PC-9 (cell line): ENCODE results near the gene AAR2. TPM values are rescaled to one million over a fixed set of nuclear protein-coding genes. Genes with fewer than 3 reads are reported as not detected.

Experiments
- BruUV-seq: library from RNA; stranded (reverse); fragments of 400-500 nt; replicated peaks from 2 replicates; lab custom pipeline; 2021; lab: Mats Ljungman, UMichigan
- CTCF ChIA-PET: fragments of 300-600 bp; sonication (Branson Sonifier 250); formaldehyde crosslinking; loops from one replicate; lab custom pipeline; 2022; ENCODE audit warnings: antibody characterized with exemption; lab: Charles Lee
- POLR2A ChIA-PET: fragments of 300-600 bp; sonication (Branson Sonifier 250); formaldehyde crosslinking; loops from one replicate; lab custom pipeline; 2022; ENCODE audit warnings: antibody characterized with exemption; ENCODE audit not compliant: unreplicated experiment; lab: Charles Lee
- DNase-seq, 2 experiments: peaks; one replicate each; pipeline versions ENCODE4 v3.0.0 to v3.0.0-alpha.2; 2015 to 2022; ENCODE audit warnings: mixed read lengths in 1 of 2
- H2AFZ ChIP-seq: fragments of 200-600 bp; sonication (generic); 2 replicates; pipeline ENCODE4 v1.8.1; 2017; ENCODE audit warnings: antibody characterized with exemption
- H3F3A ChIP-seq: fragments of 200-600 bp; sonication (generic); 2 replicates; pipeline ENCODE4 v1.8.1; 2017; ENCODE audit warnings: antibody characterized with exemption, mild to moderate bottlenecking, low read depth; ENCODE audit not compliant: insufficient read depth
- H3K27ac ChIP-seq: fragments of 200-600 bp; sonication (generic); 2 replicates; pipeline ENCODE4 v1.6.1; 2016; ENCODE audit warnings: mixed run types
- H3K27me3 ChIP-seq: fragments of 200-600 bp; sonication (generic); 2 replicates; pipeline ENCODE4 v1.6.1; 2016; ENCODE audit warnings: low read depth, mixed run types; ENCODE audit not compliant: insufficient read depth
- H3K36me3 ChIP-seq: fragments of 200-600 bp; sonication (generic); 2 replicates; pipeline ENCODE4 v1.6.1; 2016; ENCODE audit warnings: low read depth, mixed run types
- H3K4me1 ChIP-seq: fragments of 200-600 bp; sonication (generic); replicated peaks from 2 replicates; pipeline ENCODE4 v1.6.1; 2016; ENCODE audit warnings: mixed run types; ENCODE audit not compliant: insufficient read depth
- H3K4me2 ChIP-seq: fragments of 200-600 bp; sonication (generic); 2 replicates; pipeline ENCODE4 v1.6.1; 2017; ENCODE audit warnings: mixed run types
- H3K4me3 ChIP-seq: fragments of 200-600 bp; sonication (generic); 2 replicates; pipeline ENCODE4 v1.6.1; 2016; ENCODE audit warnings: mixed run types
- H3K79me2 ChIP-seq: fragments of 200-600 bp; sonication (generic); 2 replicates; pipeline ENCODE4 v1.6.1; 2017; ENCODE audit warnings: low read depth, mixed run types
- H3K9me2 ChIP-seq: fragments of 200-600 bp; sonication (generic); 2 replicates; pipeline ENCODE4 v1.8.1; 2017; ENCODE audit warnings: mild to moderate bottlenecking; ENCODE audit not compliant: insufficient read depth
- H3K9me3 ChIP-seq: fragments of 200-600 bp; sonication (generic); 2 replicates; pipeline ENCODE4 v1.8.1; 2016; ENCODE audit warnings: low read depth; ENCODE audit not compliant: insufficient read depth
- H4K20me1 ChIP-seq: fragments of 200-600 bp; sonication (generic); 2 replicates; pipeline ENCODE4 v1.8.1; 2017; ENCODE audit not compliant: insufficient read depth
- CTCF ChIP-seq: fragments of 200-600 bp; sonication (generic); conservative IDR thresholded peaks from 2 replicates; pipeline ENCODE4 v1.6.1; 2017; ENCODE audit warnings: mixed run types, antibody characterized with exemption, mild to moderate bottlenecking, moderate library complexity
- EZH2 ChIP-seq: fragments of 200-600 bp; sonication (generic); IDR thresholded peaks from 2 replicates; pipeline ENCODE4 v1.8.0; 2017; ENCODE audit warnings: antibody characterized with exemption, low read depth
- intact Hi-C: fragments of 100-400 bp; cut with micrococcal nuclease; formaldehyde crosslinking; loops from one replicate; pipeline ENCODE4 v1.10.0; 2022; ENCODE audit not compliant: unreplicated experiment
- total RNA-seq: library from RNA; stranded (reverse); gene quantifications from 2 replicates; pipeline ENCODE4 v1.2.3, GENCODE V29; 2021

The AAR2 gene
- total RNA-seq, 1 experiment from 2014 or later = 25.7 TPM

- no peak for DNase-seq
- ChIA-PET CTCF (no interaction called here), POLR2A (interaction anchor here (0.5 kb wide), 1 partner anchor 77 kb away, joined by 3 read pairs; no protein-coding TSS in a partner anchor)
- TF ChIP-seq CTCF (no peak), EZH2 (no peak)
- Histone ChIP-seq H3K9me3 (no peaks in the 10 kb centered on the region), H3K27ac (no peak overlapping the region), H3K9me2 (no peaks in the 10 kb centered on the region), H3K27me3 (no peaks in the 10 kb centered on the region), H4K20me1 (peaks cover 22% of the 10 kb centered on the region; the same call in 1 of the 2 replicates), H3K4me3 (no peak overlapping the region), H2AFZ (no peak overlapping the region), H3K36me3 (peaks cover 34% of the 10 kb centered on the region), H3F3A (no peaks in the 10 kb centered on the region), H3K4me1 (no peaks in the 10 kb centered on the region), H3K4me2 (no peak overlapping the region), H3K79me2 (peaks cover 25% of the 10 kb centered on the region)
- no TSS peak for BruUV-seq
- intact Hi-C loops = no loop called here
These were observed 7.4 kb downstream of the AAR2 start for GRCh38 chr20:36243726-36244125.

- H3K27me3 ChIP-seq = no peaks in the 10 kb centered on the region
- H3K9me3 ChIP-seq = no peaks in the 10 kb centered on the region
- CTCF ChIA-PET = interaction anchor here (0.6 kb wide), 1 partner anchor 151 kb away, joined by 3 read pairs; no protein-coding TSS in a partner anchor
- H2AFZ ChIP-seq = no peak overlapping the region
- no peaks in the 10 kb centered on the region for H3F3A ChIP-seq
- no peaks in the 10 kb centered on the region for H3K4me1 ChIP-seq
- intact Hi-C loops = no loop called here
- TF ChIP-seq CTCF (no peak), EZH2 (no peak)
- no TSS peak for BruUV-seq
- H3K27ac ChIP-seq = no peak overlapping the region
- H4K20me1 ChIP-seq = peaks cover 39% of the 10 kb centered on the region
- H3K79me2 ChIP-seq = peaks cover 3% of the 10 kb centered on the region; the same call in 1 of the 2 replicates
- peaks cover 52% of the 10 kb centered on the region for H3K36me3 ChIP-seq
- no peak overlapping the region for H3K4me3 ChIP-seq
- POLR2A ChIA-PET = interaction anchor here (0.7 kb wide), 1 partner anchor 652 kb away, joined by 4 read pairs; no protein-coding TSS in a partner anchor
- H3K4me2 ChIP-seq = no peak overlapping the region
- no peak for DNase-seq
- H3K9me2 ChIP-seq = no peaks in the 10 kb centered on the region
These were observed 10.1 kb downstream of the AAR2 start for GRCh38 chr20:36246401-36246800.

GRCh38 chr20:36248836-36249235, 12.6 kb downstream of the AAR2 start:
- Histone ChIP-seq H3K79me2 (no peaks in the 10 kb centered on the region), H3K27ac (no peak overlapping the region), H2AFZ (no peak overlapping the region), H3K27me3 (no peaks in the 10 kb centered on the region), H3K4me2 (no peak overlapping the region), H3F3A (no peaks in the 10 kb centered on the region), H3K4me3 (no peak overlapping the region), H3K4me1 (no peaks in the 10 kb centered on the region), H3K36me3 (peaks cover 47% of the 10 kb centered on the region), H3K9me3 (no peaks in the 10 kb centered on the region), H3K9me2 (no peaks in the 10 kb centered on the region), H4K20me1 (peaks cover 39% of the 10 kb centered on the region)
- CTCF ChIA-PET = interaction anchor here (0.6 to 0.7 kb wide), 2 partner anchors 43 to 93 kb away, joined by 5 to 14 read pairs; no protein-coding TSS in a partner anchor
- intact Hi-C loops = no loop called here
- DNase-seq = no peak
- POLR2A ChIA-PET = no interaction called here
- BruUV-seq = no TSS peak
- no peak for TF ChIP-seq EZH2
- TF ChIP-seq CTCF = no peak
